ENCODE data around the gene TOP1.

- TF ChIP-seq CEBPB (IDR thresholded peaks at IDR 0.05; ENCODE audit: low read depth, low read length) (no peak), MXI1 (IDR thresholded peaks at IDR 0.05; ENCODE audit: borderline replicate concordance, low read depth, low read length) (no peak), POLR2A (IDR thresholded peaks at IDR 0.05; ENCODE audit: low read depth, low read length) (no peak), CTCF (conservative IDR thresholded peaks at IDR 0.05; ENCODE audit: low read depth, low read length) (no peak), RFX5 (IDR thresholded peaks at IDR 0.05; ENCODE audit: low read depth, low read length) (no peak), FOS (IDR thresholded peaks at IDR 0.05; ENCODE audit: low read depth, low read length) (no peak), CHD1 (IDR thresholded peaks at IDR 0.05; ENCODE audit: low read depth, low read length) (no peak), RAD21 (IDR thresholded peaks at IDR 0.05; ENCODE audit: low read length) (no peak)
Observed at GRCh38 chr20:41007481-41007880, 21.1 kb upstream of the TOP1 start.
